ENCODE results near the gene RIPK1.
A peak's percentile ranks its signal among the peaks of the same experiment; 100 is the strongest.
"Not testable (repeated sequence)": the region's sequence is repeated elsewhere in the genome, so short reads cannot be mapped to it uniquely, and the experiment has no call there.

RIPK1 gene

GRCh38 chr6:3022765-3023662, 45.3 kb upstream of the RIPK1 start:
- peak; percentile 29 for ATAC-seq (ENCODE audit: insufficient read depth, low read depth)
- H3K79me2 ChIP-seq (ENCODE audit: insufficient read depth, low read length): peaks cover 15% of the 10 kb centered on the region
- peak; percentile 64 for DNase-seq
- peak overlapping the region; percentile 69 for H3K4me2 ChIP-seq (ENCODE audit: insufficient read depth, low read length)
- H3K4me1 ChIP-seq (ENCODE audit: insufficient read depth, low read length): peaks cover 57% of the 10 kb centered on the region
- H2AFZ ChIP-seq (ENCODE audit: low read depth, low read length): peak overlapping the region; percentile 66
- no peaks in the 10 kb centered on the region for H3K9me3 ChIP-seq (ENCODE audit: insufficient read depth, low read length, severe bottlenecking)
- peak overlapping the region; percentile 85 for H3K27ac ChIP-seq (ENCODE audit: low read length)
- H3K36me3 ChIP-seq (ENCODE audit: insufficient read depth, low read length): peaks cover 4% of the 10 kb centered on the region; the same call in 1 of the 2 replicates
- TF ChIP-seq CTCF (IDR thresholded peaks at IDR 0.05; ENCODE audit: borderline replicate concordance, extremely low read depth, low read length, poor library complexity, severe bottlenecking) (no peak), EZH2 (IDR thresholded peaks at IDR 0.05; ENCODE audit: borderline replicate concordance, low read depth, low read length, severe bottlenecking) (no peak)
- H3K4me3 ChIP-seq (ENCODE audit: low read depth in 1 of 2, low read length in 2 of 2): peak overlapping the region; percentile 23 to 60; a peak in 3 of 4 replicates
- H3K27me3 ChIP-seq (ENCODE audit: insufficient read depth, low read length, poor library complexity): no peaks in the 10 kb centered on the region
- peak overlapping the region; percentile 58 for H3K9ac ChIP-seq (ENCODE audit: low read depth, low read length)
- H4K20me1 ChIP-seq (ENCODE audit: insufficient read depth, low read length): no peaks in the 10 kb centered on the region

DNA sequence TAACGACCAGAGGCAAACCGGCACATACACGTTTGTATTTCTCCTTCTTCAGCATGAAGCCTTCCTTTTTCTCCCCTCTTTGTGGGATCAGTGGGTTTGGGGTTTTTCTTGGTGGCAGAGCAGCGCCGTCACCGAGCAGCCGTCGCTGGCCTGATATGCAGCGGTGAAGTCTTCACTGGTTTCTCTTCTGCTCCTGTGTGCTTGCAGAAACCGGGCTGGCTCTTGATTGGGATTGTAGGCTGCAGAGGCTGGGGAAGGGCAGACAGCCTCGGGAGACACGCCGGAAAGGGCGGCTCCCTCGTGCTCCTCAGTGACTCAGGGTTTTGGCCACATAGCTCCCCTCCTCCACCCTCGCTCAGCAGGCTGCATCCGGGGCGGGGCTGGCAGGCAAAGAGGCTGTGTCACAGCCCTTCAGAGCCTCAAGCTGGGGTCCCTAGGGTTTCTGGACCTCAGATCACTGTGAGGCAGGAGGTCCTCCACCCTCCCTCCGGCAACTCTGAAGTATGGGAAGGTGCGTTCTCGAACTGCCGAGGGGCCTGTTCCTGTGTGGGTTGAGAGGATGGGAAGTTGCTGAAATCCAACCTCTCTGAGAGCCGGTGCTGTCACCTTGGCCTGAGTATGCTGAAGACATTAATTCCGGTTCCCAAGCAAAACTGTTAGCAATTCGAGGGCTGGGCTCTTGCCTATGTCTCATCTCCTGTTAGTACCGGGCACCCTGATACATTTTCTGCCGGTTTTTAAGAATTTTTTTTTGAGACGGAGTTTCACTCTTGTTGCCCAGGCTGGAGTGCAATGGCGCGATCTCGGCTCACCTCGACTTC, 44.4 kb upstream of the RIPK1 start:
- peaks cover 15% of the 10 kb centered on the region for H3K79me2 ChIP-seq (ENCODE audit: insufficient read depth, low read length)
- TF ChIP-seq CTCF (IDR thresholded peaks at IDR 0.05; ENCODE audit: borderline replicate concordance, extremely low read depth, low read length, poor library complexity, severe bottlenecking) (no peak), EZH2 (IDR thresholded peaks at IDR 0.05; ENCODE audit: borderline replicate concordance, low read depth, low read length, severe bottlenecking) (no peak)
- H3K9ac ChIP-seq (ENCODE audit: low read depth, low read length): peak overlapping the region; percentile 58
- H3K4me1 ChIP-seq (ENCODE audit: insufficient read depth, low read length): peaks cover 62% of the 10 kb centered on the region
- peaks cover 4% of the 10 kb centered on the region; the same call in 1 of the 2 replicates for H3K36me3 ChIP-seq (ENCODE audit: insufficient read depth, low read length)
- peak overlapping the region; percentile 23 to 60; a peak in 3 of 4 replicates for H3K4me3 ChIP-seq (ENCODE audit: low read depth in 1 of 2, low read length in 2 of 2)
- H3K9me3 ChIP-seq (ENCODE audit: insufficient read depth, low read length, severe bottlenecking): no peaks in the 10 kb centered on the region
- H3K27me3 ChIP-seq (ENCODE audit: insufficient read depth, low read length, poor library complexity): no peaks in the 10 kb centered on the region
- H3K27ac ChIP-seq (ENCODE audit: low read length): peak overlapping the region; percentile 85
- H2AFZ ChIP-seq (ENCODE audit: low read depth, low read length): peak overlapping the region; percentile 66
- H4K20me1 ChIP-seq (ENCODE audit: insufficient read depth, low read length): no peaks in the 10 kb centered on the region
- DNase-seq (peak; percentile 97), ATAC-seq (ENCODE audit: insufficient read depth, low read depth) (peak; percentile 85)
- peak overlapping the region; percentile 69 for H3K4me2 ChIP-seq (ENCODE audit: insufficient read depth, low read length)

DNA sequence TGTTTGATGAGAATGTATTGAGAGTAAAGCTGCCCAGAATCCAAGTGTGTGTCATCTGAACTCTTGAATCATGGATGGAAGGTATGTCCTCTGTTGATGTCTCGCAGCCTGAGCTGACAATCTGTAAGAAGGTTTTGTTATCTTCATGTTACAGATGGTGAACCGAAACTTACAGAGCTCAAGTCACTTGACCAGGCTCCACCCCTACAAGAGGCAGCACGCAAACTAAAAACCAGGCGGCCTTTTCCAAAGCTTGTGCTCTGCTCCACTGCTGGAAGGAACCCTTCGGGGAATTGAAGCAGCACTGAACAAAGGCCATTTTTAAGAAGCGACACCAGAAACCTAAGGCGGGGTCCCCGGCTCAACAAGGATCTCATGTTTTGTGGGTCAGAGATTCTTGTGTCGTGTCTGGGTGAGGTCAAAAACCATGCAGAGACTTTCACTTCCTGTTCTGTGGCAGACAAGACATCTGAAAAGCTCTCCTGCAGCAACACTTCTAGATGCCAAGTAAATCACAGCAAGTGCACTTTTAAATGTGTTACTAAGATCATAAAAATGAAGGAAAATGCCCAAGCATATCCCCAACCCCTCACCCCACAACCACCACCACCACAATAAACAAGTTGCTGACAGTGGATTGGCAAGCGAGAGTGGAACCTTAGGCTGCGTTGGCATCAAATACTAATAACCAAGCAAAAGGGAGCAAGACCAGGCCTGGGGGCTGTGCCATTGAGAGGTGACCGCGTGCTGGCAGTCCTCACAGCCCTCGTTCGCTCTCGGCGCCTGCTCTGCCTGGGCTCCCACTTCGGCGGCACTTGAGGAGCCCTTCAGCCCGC, 41.3 kb upstream of the RIPK1 start:
- DNase-seq: no peak
- H3K36me3 ChIP-seq (ENCODE audit: insufficient read depth, low read length): no peaks in the 10 kb centered on the region
- ATAC-seq (ENCODE audit: insufficient read depth, low read depth): no peak
- H3K9me3 ChIP-seq (ENCODE audit: insufficient read depth, low read length, severe bottlenecking): no peaks in the 10 kb centered on the region
- no peak overlapping the region for H3K4me2 ChIP-seq (ENCODE audit: insufficient read depth, low read length)
- H3K27ac ChIP-seq (ENCODE audit: low read length): peak overlapping the region; percentile 50
- H2AFZ ChIP-seq (ENCODE audit: low read depth, low read length): no peak overlapping the region
- H3K4me3 ChIP-seq (ENCODE audit: low read depth in 1 of 2, low read length in 2 of 2): no peak overlapping the region
- H3K79me2 ChIP-seq (ENCODE audit: insufficient read depth, low read length): peaks cover 15% of the 10 kb centered on the region
- no peak for TF ChIP-seq EZH2 (IDR thresholded peaks at IDR 0.05; ENCODE audit: borderline replicate concordance, low read depth, low read length, severe bottlenecking)
- TF ChIP-seq CTCF (IDR thresholded peaks at IDR 0.05; ENCODE audit: borderline replicate concordance, extremely low read depth, low read length, poor library complexity, severe bottlenecking): no peak
- no peaks in the 10 kb centered on the region for H4K20me1 ChIP-seq (ENCODE audit: insufficient read depth, low read length)
- H3K27me3 ChIP-seq (ENCODE audit: insufficient read depth, low read length, poor library complexity): no peaks in the 10 kb centered on the region
- H3K4me1 ChIP-seq (ENCODE audit: insufficient read depth, low read length): peaks cover 54% of the 10 kb centered on the region
- H3K9ac ChIP-seq (ENCODE audit: low read depth, low read length): no peak overlapping the region

DNA sequence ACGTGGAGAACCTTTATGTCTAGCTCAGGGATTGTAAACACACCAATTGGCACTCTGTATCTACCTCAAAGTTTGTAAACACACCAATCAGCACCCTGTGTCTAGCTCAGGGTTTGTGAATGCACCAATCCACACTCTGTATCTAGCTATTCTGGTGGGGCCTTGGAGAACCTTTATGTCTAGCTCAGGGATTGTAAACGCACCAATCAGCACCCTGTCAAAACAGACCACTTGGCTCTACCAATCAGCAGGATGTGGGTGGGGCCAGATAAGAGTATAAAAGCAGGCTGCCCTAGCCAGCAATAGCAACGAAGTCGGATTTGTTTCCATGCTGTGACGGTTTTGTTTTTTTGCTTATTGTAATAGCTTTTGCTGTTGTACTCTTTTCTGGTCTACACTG, 40.1 kb upstream of the RIPK1 start:
- H3K9me3 ChIP-seq (ENCODE audit: insufficient read depth, low read length, severe bottlenecking); ATAC-seq (ENCODE audit: insufficient read depth, low read depth); H3K27me3 ChIP-seq (ENCODE audit: insufficient read depth, low read length, poor library complexity); H3K79me2 ChIP-seq (ENCODE audit: insufficient read depth, low read length); H3K4me2 ChIP-seq (ENCODE audit: insufficient read depth, low read length); H3K4me3 ChIP-seq (ENCODE audit: low read depth in 1 of 2, low read length in 2 of 2); H3K36me3 ChIP-seq (ENCODE audit: insufficient read depth, low read length); H3K9ac ChIP-seq (ENCODE audit: low read depth, low read length); H2AFZ ChIP-seq (ENCODE audit: low read depth, low read length); H4K20me1 ChIP-seq (ENCODE audit: insufficient read depth, low read length); H3K27ac ChIP-seq (ENCODE audit: low read length): not testable (repeated sequence)
- DNase-seq: peak; percentile 41
- peaks cover 43% of the 10 kb centered on the region for H3K4me1 ChIP-seq (ENCODE audit: insufficient read depth, low read length)
